Astrocyte of the spinal cord (primary cell): ENCODE data around the gene BUB1B.

Experiments
- DNase-seq: peaks from one replicate; pipeline ENCODE4 v3.0.0; 2011; ENCODE audit warnings: low read depth, low spot score
- H3K4me3 ChIP-seq: 2 replicates; pipeline ENCODE4 v1.5.1; 2011; ENCODE audit warnings: low read depth, mild to moderate bottlenecking, low read length, moderate library complexity
- CTCF ChIP-seq: IDR thresholded peaks from 2 replicates; pipeline ENCODE4 v1.5.1; 2012; ENCODE audit warnings: low read depth, mild to moderate bottlenecking, low read length, inconsistent platforms
- in situ Hi-C: cut with HindIII; loops from 2 replicates; pipeline ENCODE4 v1.10.0; 2017; ENCODE audit warnings: low sequenced_read_pairs

Gene BUB1B

GRCh38 chr15:40235201-40235885, 74.5 kb downstream of the BUB1B start:
- TF ChIP-seq CTCF, result no peak
- H3K4me3 ChIP-seq, result no peak overlapping the region
- no peak for DNase-seq
- in situ Hi-C loops, result no loop called here

- no peak for TF ChIP-seq CTCF
- DNase-seq, result peak; percentile 28
- in situ Hi-C loops, result no loop called here
- H3K4me3 ChIP-seq, result peak within 1 kb of the TSS; percentile 29
These were observed 77.9 kb downstream of the BUB1B start, which contains the start of gene PAK6 for GRCh38 chr15:40238532-40239403. Gene PAK6, plus strand, starts transcription at chr15:40239063. Its CDS starts 25,723 bp downstream, at chr15:40264786.

GRCh38 chr15:40239404-40239692, 78.5 kb downstream of the BUB1B start:
- in situ Hi-C loops, result no loop called here
- peak overlapping the region; percentile 22 for H3K4me3 ChIP-seq
- DNase-seq, result no peak
- no peak for TF ChIP-seq CTCF

GRCh38 chr15:40239693-40240618, 79.1 kb downstream of the BUB1B start:
- no peak for TF ChIP-seq CTCF
- DNase-seq, result no peak

GRCh38 chr15:40240619-40241221, 79.9 kb downstream of the BUB1B start:
- no peak overlapping the region for H3K4me3 ChIP-seq
- no peak for DNase-seq
- in situ Hi-C loops, result no loop called here
- TF ChIP-seq CTCF, result no peak

More at GRCh38 chr15:40239693-40240618, 79.1 kb downstream of the BUB1B start:
- in situ Hi-C loops, result no loop called here
- no peak overlapping the region for H3K4me3 ChIP-seq
